HEK293T (cell line): Measurements from ENCODE around the gene HSPH1.

ENCODE experiments used
- ELF4 ChIP-seq: fragments of 450-650 bp; IDR thresholded peaks from 2 replicates; pipeline ENCODE4 v1.6.1; 2017; ENCODE audit warnings: antibody characterized with exemption
- FOXK2 ChIP-seq: fragments of 450-650 bp; IDR thresholded peaks from 2 replicates; pipeline ENCODE4 v1.6.1; 2016; ENCODE audit warnings: mild to moderate bottlenecking
- FOXM1 ChIP-seq: fragments of 450-650 bp; IDR thresholded peaks from 2 replicates; pipeline ENCODE4 v1.6.1; 2017; ENCODE audit warnings: mild to moderate bottlenecking, borderline replicate concordance
- NFRKB ChIP-seq: fragments of 450-650 bp; IDR thresholded peaks from 2 replicates; pipeline ENCODE4 v1.6.1; 2016; ENCODE audit warnings: mild to moderate bottlenecking, moderate library complexity
- PKNOX1 ChIP-seq: fragments of 450-650 bp; IDR thresholded peaks from 2 replicates; pipeline ENCODE4 v1.6.1; 2016
- SUZ12 ChIP-seq: fragments of 450-650 bp; IDR thresholded peaks from 2 replicates; pipeline ENCODE4 v1.6.1; 2016; ENCODE audit warnings: mild to moderate bottlenecking
- TARDBP ChIP-seq: fragments of 450-650 bp; IDR thresholded peaks from 2 replicates; pipeline ENCODE4 v1.6.1; 2016
- ZNF384 ChIP-seq: fragments of 450-650 bp; IDR thresholded peaks from 2 replicates; pipeline ENCODE4 v1.6.1; 2016

- TF ChIP-seq ELF4 (no peak), PKNOX1 (no peak), SUZ12 (no peak), ZNF384 (no peak), NFRKB (no peak), TARDBP (no peak), FOXM1 (no peak), FOXK2 (no peak)
Measured at GRCh38 chr13:31129419-31129818, 32.3 kb downstream of the HSPH1 start.
